Endodermal cell (in vitro differentiated cells): Measurements from ENCODE around the gene SLC25A11. TPM values are rescaled to one million over a fixed set of nuclear protein-coding genes. Genes with fewer than 3 reads are reported as not detected.
"Not testable (repeated sequence)": the region's sequence is repeated elsewhere in the genome, so short reads cannot be mapped to it uniquely, and the experiment has no call there.

ENCODE experiments used
- DNase-seq: peaks from one replicate; pipeline ENCODE4 v3.0.0-alpha.2; 2017
- H3K27ac ChIP-seq: 2 replicates; pipeline ENCODE4 v1.5.1; 2013; ENCODE audit warnings: mild to moderate bottlenecking, low read depth, low read length, moderate library complexity
- H3K27me3 ChIP-seq: 2 replicates; pipeline ENCODE4 v1.6.1; 2013; ENCODE audit warnings: mild to moderate bottlenecking, low read length, moderate library complexity; ENCODE audit not compliant: insufficient read depth, control insufficient read depth, poor library complexity, severe bottlenecking
- H3K36me3 ChIP-seq: 2 replicates; pipeline ENCODE4 v1.7.0; 2013; ENCODE audit warnings: mild to moderate bottlenecking, low read length, moderate library complexity; ENCODE audit not compliant: control insufficient read depth, insufficient read depth
- H3K4me1 ChIP-seq: one replicate; pipeline ENCODE4 v1.7.0; 2013; ENCODE audit warnings: low read length; ENCODE audit not compliant: control insufficient read depth, insufficient read depth
- H3K4me3 ChIP-seq: 2 replicates; pipeline ENCODE4 v1.5.1; 2013; ENCODE audit warnings: mild to moderate bottlenecking, low read length, moderate library complexity
- H3K9ac ChIP-seq: 2 replicates; pipeline ENCODE4 v1.6.1; 2013; ENCODE audit warnings: mild to moderate bottlenecking, low read length, moderate library complexity; ENCODE audit not compliant: poor library complexity, severe bottlenecking; ENCODE audit errors: extremely low read depth
- H3K9me3 ChIP-seq: 2 replicates; pipeline ENCODE4 v1.6.1; 2013; ENCODE audit warnings: mild to moderate bottlenecking, low read length, moderate library complexity; ENCODE audit not compliant: control insufficient read depth
- H3K27ac Mint-ChIP-seq: 2 replicates; pipeline ENCODE4 v1.8.0; 2020; ENCODE audit warnings: mixed read lengths
- H3K27me3 Mint-ChIP-seq: 2 replicates; pipeline ENCODE4 v1.8.0; 2021; ENCODE audit warnings: mild to moderate bottlenecking, mixed read lengths; ENCODE audit not compliant: insufficient read depth
- H3K36me3 Mint-ChIP-seq: 2 replicates; pipeline ENCODE4 v1.8.0; 2020; ENCODE audit warnings: low read depth, mixed read lengths
- H3K4me1 Mint-ChIP-seq: 2 replicates; pipeline ENCODE4 v1.8.0; 2020; ENCODE audit warnings: mixed read lengths
- H3K4me3 Mint-ChIP-seq: 2 replicates; pipeline ENCODE4 v1.8.0; 2020; ENCODE audit warnings: mild to moderate bottlenecking, moderate library complexity, mixed read lengths
- H3K9me3 Mint-ChIP-seq: 2 replicates; pipeline ENCODE4 v1.8.0; 2020; ENCODE audit warnings: mild to moderate bottlenecking, mixed read lengths
- WGBS, 2 experiments: methylation state at CpG; one replicate each; pipeline versions ENCODE4 v1.1.5 to v1.1.7; 2013; ENCODE audit warnings: missing lambda C conversion rate in 2 of 2, mixed read lengths in 1 of 2; ENCODE audit not compliant: insufficient coverage in 1 of 2, insufficient read length in 1 of 2; 5-methylcytosine and 5-hydroxymethylcytosine counted together
- total RNA-seq, 2 donors: library from RNA; stranded (reverse); fragmentation: NEBNext Ultra II Directional in 1 of 2; extraction: Animal tissue kit (Norgen Biotek cat#: 25700) in 1 of 2; gene quantifications; 2 replicates in 1 of 2; 3 replicates in 1 of 2; pipeline ENCODE4 v1.2.1, GENCODE V29; 2021
- TF ChIP-seq, protein P1 (sequence below): fragments of 200-600 bp; sonication (generic); conservative IDR thresholded peaks from 2 replicates; pipeline ENCODE4 v1.5.0; 2021; ENCODE audit warnings: antibody characterized with exemption, mild to moderate bottlenecking

SLC25A11 gene
- total RNA-seq, 2 donors from 2014 or later, result 59.9 to 76.9 TPM

DNA sequence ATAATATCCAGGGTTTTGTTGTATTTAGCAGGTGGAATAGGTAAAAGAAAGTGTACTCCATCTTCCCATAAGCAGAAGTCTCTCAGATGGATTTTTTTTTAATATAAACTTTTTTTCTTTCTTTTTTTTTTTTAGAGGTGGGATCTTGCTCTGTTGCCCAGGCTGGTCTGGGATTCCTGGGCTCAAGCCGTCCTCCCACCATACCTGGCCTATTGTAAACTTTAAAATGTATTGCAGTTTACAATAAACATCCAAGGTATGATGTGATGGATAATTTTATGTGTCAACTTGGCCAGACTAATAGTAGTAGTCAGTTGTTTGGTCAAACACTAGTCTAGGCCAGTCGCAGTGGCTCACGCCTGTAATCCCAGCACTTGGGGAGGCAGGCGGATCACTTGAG is 18.5 kb downstream of the SLC25A11 start:
- Mint-ChIP-seq H3K4me3 (no peak overlapping the region), H3K27ac (no peak overlapping the region), H3K36me3 (no peaks in the 10 kb centered on the region), H3K9me3 (no peaks in the 10 kb centered on the region), H3K27me3 (no peaks in the 10 kb centered on the region), H3K4me1 (peaks cover 4% of the 10 kb centered on the region)
- H3K4me1 ChIP-seq, result peaks cover 6% of the 10 kb centered on the region
- no peak overlapping the region for H3K4me3 ChIP-seq
- no peak overlapping the region for H3K9ac ChIP-seq
- TF ChIP-seq, protein P1, sequence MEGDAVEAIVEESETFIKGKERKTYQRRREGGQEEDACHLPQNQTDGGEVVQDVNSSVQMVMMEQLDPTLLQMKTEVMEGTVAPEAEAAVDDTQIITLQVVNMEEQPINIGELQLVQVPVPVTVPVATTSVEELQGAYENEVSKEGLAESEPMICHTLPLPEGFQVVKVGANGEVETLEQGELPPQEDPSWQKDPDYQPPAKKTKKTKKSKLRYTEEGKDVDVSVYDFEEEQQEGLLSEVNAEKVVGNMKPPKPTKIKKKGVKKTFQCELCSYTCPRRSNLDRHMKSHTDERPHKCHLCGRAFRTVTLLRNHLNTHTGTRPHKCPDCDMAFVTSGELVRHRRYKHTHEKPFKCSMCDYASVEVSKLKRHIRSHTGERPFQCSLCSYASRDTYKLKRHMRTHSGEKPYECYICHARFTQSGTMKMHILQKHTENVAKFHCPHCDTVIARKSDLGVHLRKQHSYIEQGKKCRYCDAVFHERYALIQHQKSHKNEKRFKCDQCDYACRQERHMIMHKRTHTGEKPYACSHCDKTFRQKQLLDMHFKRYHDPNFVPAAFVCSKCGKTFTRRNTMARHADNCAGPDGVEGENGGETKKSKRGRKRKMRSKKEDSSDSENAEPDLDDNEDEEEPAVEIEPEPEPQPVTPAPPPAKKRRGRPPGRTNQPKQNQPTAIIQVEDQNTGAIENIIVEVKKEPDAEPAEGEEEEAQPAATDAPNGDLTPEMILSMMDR, result no peak
- 92 to 96% methylated on average over 2 to 3 of the region's 4 CpGs for WGBS, 2 experiments
- H3K27ac ChIP-seq, result no peak overlapping the region
- H3K27me3 ChIP-seq, result no peaks in the 10 kb centered on the region
- H3K9me3 ChIP-seq, result no peaks in the 10 kb centered on the region
- H3K36me3 ChIP-seq, result no peaks in the 10 kb centered on the region
- DNase-seq, result no peak

DNA sequence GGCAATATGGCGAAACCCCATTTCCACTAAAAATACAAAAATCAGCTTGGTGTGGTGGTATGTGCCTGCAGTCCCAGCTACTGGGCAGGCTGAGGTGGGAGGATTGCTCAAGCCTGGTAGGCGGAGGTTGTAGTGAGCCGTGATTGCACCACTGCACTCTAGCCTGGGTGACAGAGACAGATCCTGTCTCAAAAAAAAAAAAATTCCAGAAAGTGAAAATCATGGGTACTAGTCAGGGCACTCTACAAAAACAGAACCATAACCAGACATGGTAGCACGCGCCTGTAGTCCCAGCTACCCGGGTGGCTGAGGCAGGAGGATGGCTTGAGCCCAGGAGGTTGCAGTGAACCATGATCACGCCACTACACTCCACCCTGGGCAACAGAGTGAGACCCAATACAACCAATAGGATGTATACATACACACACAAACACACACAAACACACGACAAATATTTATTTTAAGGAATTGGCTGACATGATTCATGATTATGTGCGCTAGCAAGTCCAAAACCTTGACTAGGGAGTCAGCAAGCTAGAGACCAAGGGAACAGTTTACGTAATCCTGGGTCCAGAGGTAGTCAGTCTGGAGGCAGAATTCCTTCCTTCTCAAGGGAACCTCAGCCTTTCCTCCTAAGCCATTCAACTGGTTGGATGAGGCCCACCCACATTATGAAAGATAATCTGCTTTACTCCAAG is 19.3 kb downstream of the SLC25A11 start:
- H3K4me1 ChIP-seq, result peaks cover 6% of the 10 kb centered on the region
- WGBS, 2 experiments, result 95 to 100% methylated on average over 4 to 10 of the region's 10 CpGs
- H3K4me3 ChIP-seq, result no peak overlapping the region
- no peak overlapping the region for H3K9ac ChIP-seq
- H3K27ac Mint-ChIP-seq, result no peak overlapping the region
- peaks cover 4% of the 10 kb centered on the region for H3K4me1 Mint-ChIP-seq
- H3K9me3 Mint-ChIP-seq, result no peaks in the 10 kb centered on the region
- DNase-seq, result no peak
- no peaks in the 10 kb centered on the region for H3K9me3 ChIP-seq
- no peaks in the 10 kb centered on the region for H3K27me3 Mint-ChIP-seq
- no peaks in the 10 kb centered on the region for H3K36me3 ChIP-seq
- no peak overlapping the region for H3K27ac ChIP-seq
- TF ChIP-seq, protein P1, result no peak
- H3K36me3 Mint-ChIP-seq, result no peaks in the 10 kb centered on the region
- no peaks in the 10 kb centered on the region for H3K27me3 ChIP-seq
- no peak overlapping the region for H3K4me3 Mint-ChIP-seq

DNA sequence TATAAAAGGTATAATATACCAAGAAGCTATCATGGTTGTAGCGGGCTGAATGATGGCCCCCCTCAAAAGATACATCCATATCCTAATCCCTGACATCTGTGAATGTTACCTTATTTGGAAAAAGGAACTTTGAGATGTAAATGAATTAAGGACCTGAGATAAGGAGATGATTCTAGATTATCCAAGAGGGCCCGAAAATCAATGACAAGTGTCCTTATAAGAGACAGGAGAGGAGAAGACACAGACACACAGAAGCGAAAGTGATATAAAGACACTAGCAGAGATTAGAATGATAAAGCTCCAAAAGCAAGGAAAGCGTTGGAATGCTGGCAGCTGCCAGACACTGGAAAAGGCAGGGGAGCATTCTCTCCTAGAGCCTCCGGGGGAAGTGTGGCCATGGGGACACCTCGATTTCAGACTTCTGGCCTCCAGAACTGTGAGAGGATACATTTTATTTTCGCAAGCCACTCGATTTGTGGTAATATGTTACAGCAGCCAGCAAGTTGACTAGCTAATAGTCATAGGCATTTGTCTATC is 20.3 kb downstream of the SLC25A11 start:
- Histone ChIP-seq H3K9ac (no peak overlapping the region), H3K27ac (no peak overlapping the region), H3K36me3 (no peaks in the 10 kb centered on the region), H3K9me3 (no peaks in the 10 kb centered on the region), H3K27me3 (no peaks in the 10 kb centered on the region), H3K4me3 (no peak overlapping the region), H3K4me1 (peaks cover 6% of the 10 kb centered on the region)
- Mint-ChIP-seq H3K4me3 (no peak overlapping the region), H3K27me3 (no peaks in the 10 kb centered on the region), H3K36me3 (no peaks in the 10 kb centered on the region), H3K4me1 (peaks cover 4% of the 10 kb centered on the region), H3K27ac (no peak overlapping the region), H3K9me3 (no peaks in the 10 kb centered on the region)
- DNase-seq, result no peak
- TF ChIP-seq, protein P1, result peak; percentile 17
- WGBS, 2 experiments, result 58 to 78% methylated on average over 6 to 7 of the region's 8 CpGs

DNA sequence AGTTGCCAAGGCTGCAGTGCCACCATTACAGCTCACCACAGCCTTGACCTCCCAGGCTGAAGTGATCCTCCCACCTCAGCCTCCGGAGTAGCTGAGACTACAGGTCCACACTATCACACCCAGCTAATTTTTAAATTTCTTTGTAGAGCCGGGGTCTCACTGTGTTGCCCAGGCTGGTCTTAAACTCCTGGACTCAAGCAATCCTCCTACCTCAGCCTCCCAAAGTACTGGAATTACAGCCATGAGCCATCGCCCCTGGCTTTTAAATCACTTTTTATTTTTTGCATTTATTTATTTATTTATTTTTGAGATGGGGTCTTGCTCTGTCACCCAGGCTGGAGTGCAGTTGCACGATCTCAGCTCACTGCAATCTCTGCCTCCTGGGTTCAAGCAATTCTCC is 25.3 kb downstream of the SLC25A11 start:
- H3K27ac Mint-ChIP-seq, H3K36me3 ChIP-seq, DNase-seq, H3K4me1 ChIP-seq, H3K4me1 Mint-ChIP-seq, H3K27ac ChIP-seq, H3K9ac ChIP-seq, H3K27me3 Mint-ChIP-seq, H3K4me3 Mint-ChIP-seq, H3K27me3 ChIP-seq, H3K9me3 ChIP-seq, H3K4me3 ChIP-seq, H3K36me3 Mint-ChIP-seq, H3K9me3 Mint-ChIP-seq: not testable (repeated sequence)
- 85 to 88% methylated on average over 3 of the region's 4 CpGs for WGBS, 2 experiments
